ENCODE data around the gene UNC45B. TPM values are rescaled to one million over a fixed set of nuclear protein-coding genes. Genes with fewer than 3 reads are reported as not detected.

UNC45B gene
- total and polyA plus RNA-seq, 2 donors (not counting 3 experiments of a cell fraction or from before 2014, with no cell fraction given): not detected

GRCh38 chr17:35174835-35175334 lies 27.3 kb downstream of the UNC45B start:
- dilution Hi-C loops (cut with MboI; ENCODE audit: extremely low pct_ligation_motif_present, low sequenced_read_pairs) (no loop called here), intact Hi-C loops (cut with micrococcal nuclease) (loop anchor here (5.0 to 10.0 kb wide), 2 partner anchors 67 to 260 kb away; partner anchors contain the start of genes SLFN12 and SLFN5)
- no peak overlapping the region for H3K4me3 ChIP-seq (replicated peaks in 1 of 3; ENCODE audit: insufficient read depth in 1 of 3, low read depth in 1 of 3, low read length in 3 of 3)
- no peaks in the 10 kb centered on the region for H3K36me3 ChIP-seq (ENCODE audit: control insufficient read depth in 2 of 2, extremely low read depth in 1 of 2, insufficient read depth in 2 of 2, low read length in 2 of 2)
- H4K20me1 ChIP-seq (replicated peaks; ENCODE audit: control insufficient read depth, extremely low read depth, insufficient read depth, low read length): no peaks in the 10 kb centered on the region
- TF ChIP-seq GATA2 (IDR thresholded peaks at IDR 0.05; ENCODE audit: insufficient read depth, insufficient read length, low read depth, low read length): no peak
- TF ChIP-seq EZH2 (IDR thresholded peaks at IDR 0.05; ENCODE audit: borderline replicate concordance, low read depth, low read length, severe bottlenecking): no peak
- TF ChIP-seq POLR2AphosphoS5 (IDR thresholded peaks at IDR 0.05; ENCODE audit: insufficient read depth, low read depth, low read length): no peak
- no peak for TF ChIP-seq FOS (IDR thresholded peaks at IDR 0.05; ENCODE audit: borderline replicate concordance, insufficient read depth, low read length)
- TF ChIP-seq JUN (IDR thresholded peaks at IDR 0.05; ENCODE audit: borderline replicate concordance, insufficient read depth, insufficient read length, low read depth): no peak
- no peak for TF ChIP-seq MAX (IDR thresholded peaks at IDR 0.05; ENCODE audit: insufficient read depth, insufficient read length)
- TF ChIP-seq, protein P1, sequence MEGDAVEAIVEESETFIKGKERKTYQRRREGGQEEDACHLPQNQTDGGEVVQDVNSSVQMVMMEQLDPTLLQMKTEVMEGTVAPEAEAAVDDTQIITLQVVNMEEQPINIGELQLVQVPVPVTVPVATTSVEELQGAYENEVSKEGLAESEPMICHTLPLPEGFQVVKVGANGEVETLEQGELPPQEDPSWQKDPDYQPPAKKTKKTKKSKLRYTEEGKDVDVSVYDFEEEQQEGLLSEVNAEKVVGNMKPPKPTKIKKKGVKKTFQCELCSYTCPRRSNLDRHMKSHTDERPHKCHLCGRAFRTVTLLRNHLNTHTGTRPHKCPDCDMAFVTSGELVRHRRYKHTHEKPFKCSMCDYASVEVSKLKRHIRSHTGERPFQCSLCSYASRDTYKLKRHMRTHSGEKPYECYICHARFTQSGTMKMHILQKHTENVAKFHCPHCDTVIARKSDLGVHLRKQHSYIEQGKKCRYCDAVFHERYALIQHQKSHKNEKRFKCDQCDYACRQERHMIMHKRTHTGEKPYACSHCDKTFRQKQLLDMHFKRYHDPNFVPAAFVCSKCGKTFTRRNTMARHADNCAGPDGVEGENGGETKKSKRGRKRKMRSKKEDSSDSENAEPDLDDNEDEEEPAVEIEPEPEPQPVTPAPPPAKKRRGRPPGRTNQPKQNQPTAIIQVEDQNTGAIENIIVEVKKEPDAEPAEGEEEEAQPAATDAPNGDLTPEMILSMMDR (IDR thresholded peaks at IDR 0.05; ENCODE audit: extremely low read depth in 1 of 2, insufficient read depth in 1 of 2, low read depth in 1 of 2, low read length in 2 of 2): no peak
- TF ChIP-seq POLR2A (IDR thresholded peaks at IDR 0.05; ENCODE audit: low read depth, low read length): no peak
- TF ChIP-seq MYC (IDR thresholded peaks at IDR 0.05; ENCODE audit: low read depth, low read length): no peak
- no peak overlapping the region for H3K27ac ChIP-seq (ENCODE audit: insufficient read depth, low read depth, low read length)
- FAIRE-seq (no peak), DNase-seq (ENCODE audit: low read depth, low spot score) (no peak)
- no peaks in the 10 kb centered on the region for H3K9me3 ChIP-seq (replicated peaks; ENCODE audit: control insufficient read depth, insufficient read depth, low read length)
- POLR2A ChIA-PET: no interaction called here
- H3K27me3 ChIP-seq (ENCODE audit: control insufficient read depth in 2 of 2, insufficient read depth in 2 of 2, low read length in 2 of 2): peaks cover 0 to 3% of the 10 kb centered on the region in 2 experiments
- no TSS peak for BruUV-seq (replicated peaks)
- no peak overlapping the region for H3K4me2 ChIP-seq (ENCODE audit: insufficient read depth, low read length)
- no peak overlapping the region for H3K9ac ChIP-seq (replicated peaks; ENCODE audit: extremely low read depth, insufficient read depth, low read length)
- no peaks in the 10 kb centered on the region for H3K79me2 ChIP-seq (ENCODE audit: control insufficient read depth, insufficient read depth, low read length)
- H3K9me1 ChIP-seq (replicated peaks; ENCODE audit: control insufficient read depth, extremely low read depth, insufficient read depth, low read length): no peaks in the 10 kb centered on the region
- CTCF ChIA-PET: interaction anchor here (1.6 kb wide), 1 partner anchor 364 kb away, joined by 4 read pairs; no protein-coding TSS in a partner anchor
- no peaks in the 10 kb centered on the region for H3K4me1 ChIP-seq (ENCODE audit: control insufficient read depth, extremely low read depth, insufficient read depth, low read length)
- no peak overlapping the region for H2AFZ ChIP-seq (ENCODE audit: low read depth, low read length)

All from endothelial cell of umbilical vein (primary cell).